GM12878 (cell line): Measurements from ENCODE around the gene RHOG. TPM values are rescaled to one million over a fixed set of nuclear protein-coding genes. Genes with fewer than 3 reads are reported as not detected.
"Not testable (repeated sequence)": the region's sequence is repeated elsewhere in the genome, so short reads cannot be mapped to it uniquely, and the experiment has no call there.

Experiments used
- ATAC-seq: fragments of 200-7000 bp; cut with Tn5 transposase; 3 replicates; pipeline ENCODE4 v1.9.1; 2020; ENCODE audit warnings: mild to moderate bottlenecking, moderate library complexity
- BruUV-seq: library from RNA; stranded (reverse); fragments of 400-500 nt; replicated peaks from 2 replicates; lab custom pipeline; 2021; lab: Mats Ljungman, UMichigan
- CTCF ChIA-PET: fragments of 300-600 bp; sonication (Branson Sonifier 250); formaldehyde crosslinking; extraction: SDS; loops from one replicate; lab custom pipeline; 2021; ENCODE audit warnings: inconsistent platforms; lab: Yijun Ruan, JAX
- POLR2A ChIA-PET: fragments of 350-600 bp; formaldehyde crosslinking; extraction: SDS; loops from one replicate; lab custom pipeline; 2021; ENCODE audit warnings: inconsistent platforms; lab: Charles Lee
- RAD21 ChIA-PET: fragments of 300-600 bp; sonication (Branson Sonifier 250); formaldehyde crosslinking; loops from one replicate; lab custom pipeline; 2023; ENCODE audit warnings: antibody characterized with exemption; ENCODE audit not compliant: unreplicated experiment; lab: Charles Lee
- SMC1A ChIA-PET: fragments of 300-600 bp; sonication (Branson Sonifier 250); formaldehyde crosslinking; loops from one replicate; lab custom pipeline; 2023; ENCODE audit not compliant: unreplicated experiment, uncharacterized antibody; lab: Charles Lee
- DNase-seq: peaks from one replicate; pipeline ENCODE4 v3.0.0-alpha.2; 2011; ENCODE audit warnings: low read depth, low spot score
- FAIRE-seq: peaks from 3 replicates; lab custom pipeline; 2011; peaks lifted over from hg19 to GRCh38; lab: Jason Lieb, UNC
- H2AFZ ChIP-seq: 2 replicates; pipeline ENCODE4 v1.6.0; 2011; ENCODE audit warnings: low read depth, low read length, control low read depth; ENCODE audit not compliant: control insufficient read depth
- H3K27ac ChIP-seq: 2 replicates; pipeline ENCODE4 v1.5.1; 2011; ENCODE audit warnings: control low read depth; ENCODE audit not compliant: control insufficient read depth, insufficient read depth
- H3K27me3 ChIP-seq, 2 experiments: replicated peaks in 1 of 2; 2 replicates each; pipeline versions ENCODE4 v1.6.0 to v1.6.1; 2011; ENCODE audit warnings: low read length in 1 of 2; ENCODE audit not compliant: control insufficient read depth in 2 of 2, insufficient read depth in 2 of 2
- H3K36me3 ChIP-seq, 2 experiments: 2 replicates each; pipeline ENCODE4 v1.5.1; 2011; ENCODE audit warnings: low read length in 1 of 2; ENCODE audit not compliant: control insufficient read depth in 2 of 2, insufficient read depth in 2 of 2
- H3K4me1 ChIP-seq: 2 replicates; pipeline ENCODE4 v1.6.1; 2011; ENCODE audit warnings: mild to moderate bottlenecking, low read length, moderate library complexity, mixed read lengths; ENCODE audit not compliant: control insufficient read depth, insufficient read depth
- H3K4me2 ChIP-seq: 2 replicates; pipeline ENCODE4 v1.6.0; 2011; ENCODE audit warnings: control low read depth; ENCODE audit not compliant: control insufficient read depth, insufficient read depth
- H3K4me3 ChIP-seq: fragments of 200-600 bp; sonication (generic); 2 replicates; pipeline ENCODE4 v1.5.1; 2016
- H3K79me2 ChIP-seq: 2 replicates; pipeline ENCODE4 v1.6.0; 2011; ENCODE audit warnings: low read length; ENCODE audit not compliant: control insufficient read depth, insufficient read depth
- H3K9ac ChIP-seq: 2 replicates; pipeline ENCODE4 v1.8.0; 2011; ENCODE audit warnings: low read length, control low read depth, mixed read lengths; ENCODE audit not compliant: control insufficient read depth, insufficient read depth
- H3K9me3 ChIP-seq: replicated peaks from 3 replicates; pipeline ENCODE4 v1.5.1; 2011; ENCODE audit warnings: mild to moderate bottlenecking, low read length; ENCODE audit not compliant: control insufficient read depth, insufficient read depth
- H4K20me1 ChIP-seq: 2 replicates; pipeline ENCODE4 v1.6.0; 2011; ENCODE audit not compliant: control insufficient read depth, insufficient read depth
- ETV6 ChIP-seq, 2 experiments: fragments of 450-650 bp in 1 of 2; IDR thresholded peaks in 1 of 2; conservative IDR thresholded peaks in 1 of 2; 2 replicates each; pipeline ENCODE4 v1.6.1; 2014; ENCODE audit warnings: antibody characterized with exemption in 1 of 2, borderline replicate concordance in 1 of 2, low read depth in 1 of 2, mild to moderate bottlenecking in 1 of 2, moderate library complexity in 1 of 2
- FOS ChIP-seq: IDR thresholded peaks from 3 replicates; pipeline ENCODE4 v1.6.1; 2011; ENCODE audit warnings: borderline replicate concordance; ENCODE audit not compliant: insufficient read length; ENCODE audit errors: extremely low read depth
- LARP7 ChIP-seq: fragments of 450-650 bp; IDR thresholded peaks from 2 replicates; pipeline ENCODE4 v1.6.1; 2017; ENCODE audit warnings: mild to moderate bottlenecking
- PAX8 ChIP-seq: fragments of 450-650 bp; IDR thresholded peaks from 2 replicates; pipeline ENCODE4 v1.6.1; 2017; ENCODE audit warnings: mild to moderate bottlenecking, moderate library complexity
- POLR2A ChIP-seq: IDR thresholded peaks from 2 replicates; pipeline ENCODE4 v1.6.1; 2011; ENCODE audit warnings: low read depth, mild to moderate bottlenecking, low read length
- STAT3 ChIP-seq: IDR thresholded peaks from 2 replicates; pipeline ENCODE4 v1.6.1; 2011; ENCODE audit warnings: low read depth, low read length, improper control_type of control experiment
- TARDBP ChIP-seq: IDR thresholded peaks from 2 replicates; pipeline ENCODE4 v1.6.1; 2016; ENCODE audit warnings: borderline replicate concordance
- YBX1 ChIP-seq: fragments of 450-650 bp; IDR thresholded peaks from 2 replicates; pipeline ENCODE4 v1.6.1; 2016; ENCODE audit warnings: antibody characterized with exemption
- WGBS: methylation state at CpG from one replicate; pipeline ENCODE4 v1.1.6; 2016; ENCODE audit warnings: low lambda C conversion rate; ENCODE audit not compliant: insufficient replicate concordance, insufficient coverage; ENCODE audit errors: missing lambda C conversion rate; 5-methylcytosine and 5-hydroxymethylcytosine counted together
- in situ Hi-C: fragments of 300-500 bp; cut with MboI; formaldehyde crosslinking; loops from 9 replicates; pipeline ENCODE4 v1.14.3; 2018; ENCODE audit warnings: mixed read lengths
- intact Hi-C: fragments of 100-400 bp; cut with micrococcal nuclease; formaldehyde crosslinking; loops from one replicate; pipeline ENCODE4 v1.14.2; 2022; ENCODE audit not compliant: unreplicated experiment
- polyA plus RNA-seq, 11 experiments: library from polyadenylated mRNA; depleted of rRNA in 4 of 11; unstranded in 6 of 11; stranded (reverse) in 5 of 11; fragments of >200 nt; fragmentation: Nextera tagmentation in 4 of 11; fragmentation: Illumina TruSeq in 1 of 11; extraction: Ambion mirVana in 4 of 11; extraction: Trizol in 1 of 11; gene quantifications; 1 replicate in 1 of 11; 2 replicates in 10 of 11; pipeline versions ENCODE4 v1.2.1 to v1.2.3, GENCODE V29; 2011 to 2016; ENCODE audit warnings: inconsistent platforms in 2 of 11, missing spikeins in 2 of 11, low read depth in 1 of 11
- total RNA-seq, 4 experiments: library from RNA; depleted of rRNA in 3 of 4; stranded (reverse); fragments of >200 nt in 3 of 4; fragmentation: Illumina TruSeq in 1 of 4; extraction: Trizol in 1 of 4; gene quantifications; 2 replicates each; pipeline versions ENCODE4 v1.2.1 to v1.2.3, GENCODE V29; 2013 to 2021

RHOG gene
- total and polyA plus RNA-seq, 10 of the 15 experiments (the other 5 are each of a cell fraction or from before 2014, with no cell fraction given): 16.0 to 172 (median 94.8) TPM

GRCh38 chr11:3815845-3816244 is 24.9 kb downstream of the RHOG start:
- Histone ChIP-seq H3K9ac (no peak overlapping the region), H3K4me3 (no peak overlapping the region), H3K4me1 (no peaks in the 10 kb centered on the region), H3K27ac (no peak overlapping the region), H3K79me2 (no peaks in the 10 kb centered on the region), H3K36me3 (no peaks in the 10 kb centered on the region; a peak in 1 of 4 replicates), H3K4me2 (no peak overlapping the region), H3K9me3 (no peaks in the 10 kb centered on the region), H2AFZ (no peak overlapping the region), H3K27me3 (no peaks in the 10 kb centered on the region), H4K20me1 (no peaks in the 10 kb centered on the region)
- BruUV-seq: no TSS peak
- ATAC-seq: no peak
- in situ Hi-C loops (no loop called here), intact Hi-C loops (no loop called here)
- 69% methylated on average over 4 of the region's 4 CpGs for WGBS
- RAD21 ChIA-PET: no interaction called here
- CTCF ChIA-PET: interaction anchor here (6.6 kb wide), 1 partner anchor 8 kb away, joined by 33 read pairs; the partner anchor contains the start of gene PGAP2
- SMC1A ChIA-PET: no interaction called here
- TF ChIP-seq STAT3: no peak
- no peak for TF ChIP-seq POLR2A
- no peak for TF ChIP-seq LARP7
- TF ChIP-seq FOS: no peak
- no peak for TF ChIP-seq ETV6 (conservative IDR thresholded peaks at IDR 0.05 in 1 of 2, IDR thresholded peaks at IDR 0.05 in 1 of 2; ENCODE audit: borderline replicate concordance in 1 of 2, low read depth in 1 of 2)
- no peak for TF ChIP-seq YBX1
- no peak for TF ChIP-seq TARDBP
- TF ChIP-seq PAX8: no peak
- no peak for DNase-seq
- no peak for FAIRE-seq
- POLR2A ChIA-PET: no interaction called here

DNA sequence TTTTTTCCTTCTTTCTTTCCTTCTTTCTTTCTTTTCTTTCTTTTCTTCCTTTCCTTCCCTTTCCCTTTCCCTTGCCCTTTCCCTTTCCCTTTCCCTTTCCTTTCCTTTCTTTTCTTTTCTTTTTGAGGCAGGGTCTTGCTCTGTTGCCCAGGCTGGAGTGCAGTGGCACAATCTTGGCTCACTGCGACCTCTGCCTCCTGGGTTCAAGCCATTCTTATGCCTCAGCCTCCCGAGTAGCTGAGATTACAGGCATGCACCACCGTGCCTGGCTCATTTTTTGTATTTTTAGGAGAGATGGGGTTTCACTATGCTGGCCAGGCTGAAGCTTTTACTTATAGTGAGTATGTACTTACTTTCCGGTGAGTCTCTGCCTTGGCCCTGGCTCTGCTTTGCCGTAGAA is 25.9 kb downstream of the RHOG start:
- SMC1A ChIA-PET, H3K4me1 ChIP-seq, H3K4me2 ChIP-seq, H3K27ac ChIP-seq, intact Hi-C loops, H4K20me1 ChIP-seq, RAD21 ChIA-PET, H3K9ac ChIP-seq, H3K36me3 ChIP-seq, ATAC-seq, H3K9me3 ChIP-seq, DNase-seq, H3K27me3 ChIP-seq, POLR2A ChIA-PET, BruUV-seq, in situ Hi-C loops, FAIRE-seq, H3K79me2 ChIP-seq, H2AFZ ChIP-seq, H3K4me3 ChIP-seq: not testable (repeated sequence)
- CTCF ChIA-PET: interaction anchor here (1.0 to 1.3 kb wide), 3 partner anchors 8 to 258 kb away, joined by 3 to 5 read pairs (median 4); no protein-coding TSS in a partner anchor
- 97% methylated on average over 5 of the region's 5 CpGs for WGBS
